Uterus (tissue), 4 donors: ENCODE results near the gene ANKRD13C. TPM values are rescaled to one million over a fixed set of nuclear protein-coding genes. Genes with fewer than 3 reads are reported as not detected.
"Not testable (repeated sequence)": the region's sequence is repeated elsewhere in the genome, so short reads cannot be mapped to it uniquely, and the experiment has no call there.

Source experiments
- DNase-seq, 2 donors: peaks; one replicate each; pipeline ENCODE4 v3.0.0-alpha.2; 2019 to 2020
- H3K27ac ChIP-seq, 2 donors: fragments of 200-600 bp; sonication (generic); 1 replicate in 1 of 2; 2 replicates in 1 of 2; pipeline ENCODE4 v1.5.1; 2016 to 2018
- H3K27me3 ChIP-seq, 2 donors: fragments of 200-600 bp; sonication (generic); one replicate each; pipeline ENCODE4 v1.5.1; 2018 to 2019; ENCODE audit warnings: control low read depth in 1 of 2
- H3K36me3 ChIP-seq, 2 donors: fragments of 200-600 bp; sonication (generic); one replicate each; pipeline ENCODE4 v1.5.1; 2019; ENCODE audit warnings: control low read depth in 1 of 2
- H3K4me1 ChIP-seq, 2 donors: fragments of 200-600 bp; sonication (generic); one replicate each; pipeline ENCODE4 v1.5.1; 2018 to 2019; ENCODE audit warnings: control low read depth in 1 of 2
- H3K4me3 ChIP-seq, 2 donors: fragments of 200-600 bp; sonication (generic); 1 replicate in 1 of 2; 2 replicates in 1 of 2; pipeline ENCODE4 v1.5.1; 2018 to 2019; ENCODE audit warnings: mild to moderate bottlenecking in 1 of 2
- H3K9me3 ChIP-seq, 2 donors: fragments of 200-600 bp; sonication (generic); one replicate each; pipeline ENCODE4 v1.5.1; 2019; ENCODE audit warnings: control low read depth in 1 of 2
- POLR2A ChIP-seq, 2 donors: fragments of 450-650 bp; IDR thresholded peaks; one replicate each; pipeline ENCODE4 v1.6.1; 2016; ENCODE audit warnings: antibody characterized with exemption in 2 of 2, mild to moderate bottlenecking in 1 of 2, moderate library complexity in 1 of 2
- intact Hi-C: fragments of 100-400 bp; cut with DNase I; formaldehyde crosslinking; loops from one replicate; pipeline ENCODE4 v1.15.1; 2023; ENCODE audit warnings: low total_unique reads
- total RNA-seq, 4 donors: library from RNA; depleted of rRNA in 3 of 4; stranded (reverse); fragments of >200 nt in 3 of 4; gene quantifications; one replicate each; pipeline versions ENCODE4 v1.1.0 to v1.2.4, GENCODE V29; 2014 to 2023
- TF ChIP-seq, protein P1 (sequence below), 4 experiments: fragments of 200-600 bp in 2 of 4; fragments of 450-650 bp in 2 of 4; sonication (generic) in 2 of 4; IDR thresholded peaks; one replicate each; pipeline ENCODE4 v1.5.1; 2016 to 2019; ENCODE audit warnings: antibody characterized with exemption in 4 of 4, mild to moderate bottlenecking in 2 of 4, moderate library complexity in 1 of 4
- donor health status: DM: yes; HTN: yes; CAD: no.

Gene ANKRD13C
- total RNA-seq, 4 donors from 2014 or later, result 28.7 to 59.5 (median 32.6) TPM

DNA sequence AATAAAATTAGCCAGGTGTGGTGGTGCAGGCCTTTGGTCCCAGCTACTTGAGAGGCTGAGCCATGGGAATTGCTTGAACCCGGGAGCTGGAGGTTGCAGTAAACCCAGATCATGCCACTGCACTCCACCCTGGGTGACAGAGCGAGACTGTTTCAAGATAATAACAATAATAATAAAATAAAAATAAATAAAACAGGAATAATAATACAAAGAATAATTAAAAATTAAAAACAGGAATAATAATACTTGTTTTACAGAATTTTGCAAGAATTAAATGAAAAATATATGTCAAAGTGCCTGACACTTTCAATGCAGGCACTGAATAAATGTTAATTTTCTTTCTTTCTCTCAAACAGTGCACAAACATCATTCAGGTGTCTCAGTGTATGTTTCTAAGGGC lies 30.0 kb upstream of the ANKRD13C start:
- Histone ChIP-seq H3K27ac (no peak overlapping the region), H3K4me1 (no peaks in the 10 kb centered on the region), H3K9me3 (no peaks in the 10 kb centered on the region), H3K36me3 (no peaks in the 10 kb centered on the region), H3K27me3 (no peaks in the 10 kb centered on the region), H3K4me3 (no peak overlapping the region)
- intact Hi-C loops, result no loop called here
- DNase-seq, result no peak
- TF ChIP-seq POLR2A (IDR thresholded peaks at IDR 0.05), result no peak
- TF ChIP-seq, protein P1, sequence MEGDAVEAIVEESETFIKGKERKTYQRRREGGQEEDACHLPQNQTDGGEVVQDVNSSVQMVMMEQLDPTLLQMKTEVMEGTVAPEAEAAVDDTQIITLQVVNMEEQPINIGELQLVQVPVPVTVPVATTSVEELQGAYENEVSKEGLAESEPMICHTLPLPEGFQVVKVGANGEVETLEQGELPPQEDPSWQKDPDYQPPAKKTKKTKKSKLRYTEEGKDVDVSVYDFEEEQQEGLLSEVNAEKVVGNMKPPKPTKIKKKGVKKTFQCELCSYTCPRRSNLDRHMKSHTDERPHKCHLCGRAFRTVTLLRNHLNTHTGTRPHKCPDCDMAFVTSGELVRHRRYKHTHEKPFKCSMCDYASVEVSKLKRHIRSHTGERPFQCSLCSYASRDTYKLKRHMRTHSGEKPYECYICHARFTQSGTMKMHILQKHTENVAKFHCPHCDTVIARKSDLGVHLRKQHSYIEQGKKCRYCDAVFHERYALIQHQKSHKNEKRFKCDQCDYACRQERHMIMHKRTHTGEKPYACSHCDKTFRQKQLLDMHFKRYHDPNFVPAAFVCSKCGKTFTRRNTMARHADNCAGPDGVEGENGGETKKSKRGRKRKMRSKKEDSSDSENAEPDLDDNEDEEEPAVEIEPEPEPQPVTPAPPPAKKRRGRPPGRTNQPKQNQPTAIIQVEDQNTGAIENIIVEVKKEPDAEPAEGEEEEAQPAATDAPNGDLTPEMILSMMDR (IDR thresholded peaks at IDR 0.05), result no peak

DNA sequence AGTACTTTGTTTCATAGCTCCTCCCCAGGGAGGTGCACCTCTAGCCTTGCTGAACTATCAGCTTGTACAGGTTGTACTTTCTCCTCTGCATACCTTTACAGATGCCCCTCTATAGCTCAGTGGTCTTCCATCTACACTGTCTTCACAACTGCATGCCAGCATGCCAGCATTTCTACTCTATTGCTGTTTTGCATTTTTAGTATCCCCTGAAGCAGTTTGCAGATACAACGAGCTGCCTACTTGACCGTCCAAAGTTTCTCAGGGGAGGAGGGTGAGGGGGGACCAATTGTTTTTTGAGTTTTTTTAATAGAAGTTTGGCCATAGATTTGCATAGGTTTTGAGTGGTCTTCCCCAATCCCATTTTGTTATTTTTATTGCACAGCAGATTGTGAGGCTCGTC lies 29.0 kb upstream of the ANKRD13C start:
- Histone ChIP-seq H3K4me3 (no peak overlapping the region), H3K27me3 (no peaks in the 10 kb centered on the region), H3K4me1 (no peaks in the 10 kb centered on the region), H3K27ac (no peak overlapping the region), H3K9me3 (no peaks in the 10 kb centered on the region), H3K36me3 (no peaks in the 10 kb centered on the region)
- intact Hi-C loops, result no loop called here
- DNase-seq, result no peak
- TF ChIP-seq, protein P1 (IDR thresholded peaks at IDR 0.05), result no peak
- no peak for TF ChIP-seq POLR2A (IDR thresholded peaks at IDR 0.05)

DNA sequence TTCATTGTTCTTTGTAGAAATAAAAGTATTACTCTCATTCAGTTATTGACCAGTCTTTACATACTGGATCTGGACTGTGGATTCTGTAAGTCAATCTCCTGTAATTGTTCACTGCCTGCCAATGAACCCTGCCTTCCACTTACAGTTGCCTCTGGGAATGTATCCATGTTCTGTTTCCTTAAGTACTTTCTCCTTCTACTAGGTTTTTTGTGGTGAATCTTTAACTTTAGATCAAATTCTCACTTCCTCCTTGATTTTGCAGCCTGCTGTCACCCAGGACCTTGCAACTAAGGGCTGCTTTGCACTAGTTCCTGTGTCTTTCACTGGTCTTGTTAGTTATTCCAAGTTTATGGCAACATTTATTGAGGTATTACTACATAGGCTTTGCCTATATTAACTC lies 28.2 kb upstream of the ANKRD13C start:
- no peaks in the 10 kb centered on the region for H3K27me3 ChIP-seq
- DNase-seq, result no peak
- H3K4me3 ChIP-seq, result no peak overlapping the region
- H3K9me3 ChIP-seq, result no peaks in the 10 kb centered on the region
- TF ChIP-seq, protein P1 (IDR thresholded peaks at IDR 0.05), result no peak
- no peak for TF ChIP-seq POLR2A (IDR thresholded peaks at IDR 0.05)
- no peak overlapping the region for H3K27ac ChIP-seq
- no peaks in the 10 kb centered on the region for H3K36me3 ChIP-seq
- H3K4me1 ChIP-seq, result no peaks in the 10 kb centered on the region
- intact Hi-C loops, result no loop called here

DNA sequence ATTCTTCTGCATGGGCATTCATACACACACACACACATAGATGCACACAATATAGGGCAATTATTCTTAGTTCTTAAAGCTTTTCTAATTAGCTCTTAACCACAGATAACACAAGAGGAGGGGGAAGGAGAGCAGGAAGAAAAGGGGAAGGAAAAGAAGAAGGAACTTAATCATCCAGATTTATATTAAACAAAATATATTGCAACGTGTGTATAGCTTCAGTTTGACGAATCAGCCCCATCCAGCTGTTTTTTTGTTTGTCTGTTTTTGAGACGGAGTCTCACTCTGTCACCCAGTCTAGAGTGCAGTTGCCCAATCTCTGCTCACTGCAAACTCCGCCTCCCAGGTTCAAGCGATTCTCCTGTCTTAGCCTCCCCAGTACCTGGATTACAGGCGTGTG lies 21.7 kb upstream of the ANKRD13C start:
- intact Hi-C loops, result no loop called here
- DNase-seq, result no peak
- no peaks in the 10 kb centered on the region for H3K36me3 ChIP-seq
- TF ChIP-seq, protein P1 (IDR thresholded peaks at IDR 0.05), result no peak
- no peak for TF ChIP-seq POLR2A (IDR thresholded peaks at IDR 0.05)
- H3K27me3 ChIP-seq, result no peaks in the 10 kb centered on the region
- no peaks in the 10 kb centered on the region for H3K4me1 ChIP-seq
- no peak overlapping the region for H3K27ac ChIP-seq
- H3K4me3 ChIP-seq, result no peak overlapping the region
- no peaks in the 10 kb centered on the region for H3K9me3 ChIP-seq

DNA sequence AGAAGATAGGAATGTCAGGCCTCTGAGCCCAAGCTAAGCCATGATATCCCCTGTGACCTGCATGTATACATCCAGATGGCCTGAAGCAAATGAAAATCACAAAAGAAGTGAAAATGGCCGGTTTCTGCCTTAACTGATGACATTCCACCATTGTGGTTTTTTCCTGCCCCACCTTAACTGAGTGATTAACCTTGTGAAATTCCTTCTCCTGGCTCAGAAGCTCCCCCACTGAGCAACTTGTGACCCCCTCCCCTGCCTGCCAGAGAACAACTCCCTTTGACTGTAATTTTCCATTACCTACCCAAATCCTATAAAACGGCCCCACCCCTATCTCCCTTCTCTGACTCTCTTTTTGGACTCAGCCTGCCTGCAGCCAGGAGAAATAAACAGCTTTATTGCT lies 19.1 kb upstream of the ANKRD13C start:
- H3K27ac ChIP-seq, H3K9me3 ChIP-seq, H3K36me3 ChIP-seq, H3K4me1 ChIP-seq, DNase-seq, H3K27me3 ChIP-seq, H3K4me3 ChIP-seq, intact Hi-C loops: not testable (repeated sequence)

DNA sequence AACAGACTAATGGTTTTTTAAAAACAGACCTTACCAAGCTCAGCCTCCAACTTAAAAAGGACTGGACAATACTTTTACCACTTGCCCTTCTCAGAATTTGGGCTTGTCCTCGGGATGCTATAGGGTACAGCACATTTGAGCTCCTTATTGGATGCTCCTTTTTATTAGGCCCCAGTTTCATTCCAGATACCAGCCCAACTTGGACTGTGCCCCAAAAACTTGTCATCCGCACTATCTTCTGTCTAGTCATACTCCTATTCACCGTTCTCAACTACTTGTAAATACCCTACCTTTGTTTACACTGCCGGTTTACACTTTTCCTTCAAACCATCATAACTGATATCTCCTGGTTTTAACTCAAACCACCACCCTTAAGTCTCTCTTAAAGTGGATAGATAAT lies 17.9 kb upstream of the ANKRD13C start:
- DNase-seq, result no peak
- H3K4me1 ChIP-seq, result no peaks in the 10 kb centered on the region
- no peaks in the 10 kb centered on the region for H3K9me3 ChIP-seq
- no peak overlapping the region for H3K27ac ChIP-seq
- no peaks in the 10 kb centered on the region for H3K36me3 ChIP-seq
- no peak for TF ChIP-seq POLR2A (IDR thresholded peaks at IDR 0.05)
- TF ChIP-seq, protein P1 (IDR thresholded peaks at IDR 0.05), result no peak
- intact Hi-C loops, result no loop called here
- H3K27me3 ChIP-seq, result no peaks in the 10 kb centered on the region
- H3K4me3 ChIP-seq, result no peak overlapping the region

DNA sequence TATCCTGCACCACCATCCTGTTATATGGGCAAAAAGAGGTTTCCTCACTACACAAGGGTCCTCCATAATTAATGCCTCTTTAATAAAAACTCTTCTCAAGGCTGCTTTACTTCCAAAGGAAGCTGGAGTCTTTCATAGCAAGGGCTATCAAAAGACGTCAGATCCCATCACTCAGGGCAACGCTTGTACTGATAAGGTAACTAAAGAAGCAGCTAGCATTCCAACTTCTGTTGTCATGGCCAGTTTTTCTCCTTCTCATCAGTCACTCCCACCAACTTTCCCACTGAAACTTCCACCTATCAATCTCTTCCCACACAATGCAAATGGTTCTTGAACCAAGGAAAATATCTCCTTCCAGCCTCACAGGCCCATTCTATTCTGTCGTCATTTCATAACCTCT lies 17.1 kb upstream of the ANKRD13C start:
- intact Hi-C loops, H3K4me1 ChIP-seq, H3K36me3 ChIP-seq, H3K27me3 ChIP-seq, H3K9me3 ChIP-seq, H3K4me3 ChIP-seq, H3K27ac ChIP-seq, DNase-seq: not testable (repeated sequence)

DNA sequence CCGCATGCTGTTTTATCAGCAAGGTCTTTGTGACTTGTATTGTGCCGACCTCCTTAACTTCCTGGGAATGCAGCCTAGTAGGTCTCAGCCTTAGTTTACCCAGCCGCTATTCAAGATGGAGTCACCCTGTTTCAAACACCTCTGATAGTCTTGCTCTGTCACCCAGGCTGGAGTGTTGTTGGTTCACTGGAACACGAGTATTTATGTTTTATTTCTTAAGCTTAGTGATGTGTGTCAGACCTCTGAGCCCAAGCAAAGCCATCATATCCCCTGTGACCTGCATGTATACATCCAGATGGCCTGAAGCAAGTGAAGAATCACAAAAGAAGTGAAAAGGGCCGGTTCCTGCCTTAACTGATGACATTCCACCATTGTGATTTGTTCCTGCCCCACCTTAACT lies 12.9 kb upstream of the ANKRD13C start:
- intact Hi-C loops, H3K9me3 ChIP-seq, H3K36me3 ChIP-seq, DNase-seq, H3K4me3 ChIP-seq, H3K27ac ChIP-seq, H3K27me3 ChIP-seq, H3K4me1 ChIP-seq: not testable (repeated sequence)

DNA sequence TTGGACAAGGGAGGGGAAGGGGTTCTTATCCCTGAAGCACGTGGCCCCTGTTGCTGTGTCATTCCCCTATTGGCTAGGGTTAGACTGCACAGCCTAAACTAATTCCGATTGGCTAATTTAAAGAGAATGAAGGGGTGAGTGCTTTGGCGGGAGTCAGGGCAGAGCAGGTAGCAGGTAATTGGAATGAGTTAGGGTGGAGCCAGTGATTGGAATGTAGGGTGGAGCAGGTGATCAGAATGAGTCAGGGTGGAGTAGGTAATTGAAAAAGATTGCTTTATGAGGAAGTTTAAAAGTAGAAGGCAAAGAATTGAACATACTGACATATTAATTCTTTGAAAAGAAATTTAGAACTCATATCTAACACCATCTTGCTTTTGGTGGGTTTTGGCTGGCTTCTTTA lies 12.5 kb upstream of the ANKRD13C start:
- H3K4me3 ChIP-seq, H3K36me3 ChIP-seq, DNase-seq, H3K9me3 ChIP-seq, intact Hi-C loops, H3K4me1 ChIP-seq, H3K27ac ChIP-seq, H3K27me3 ChIP-seq: not testable (repeated sequence)
